ENCODE results near the gene POLR3GL. TPM values are rescaled to one million over a fixed set of nuclear protein-coding genes. Genes with fewer than 3 reads are reported as not detected.

POLR3GL gene
- total RNA-seq, 2 experiments from 2014 or later, result 25.0 to 26.5 TPM

DNA sequence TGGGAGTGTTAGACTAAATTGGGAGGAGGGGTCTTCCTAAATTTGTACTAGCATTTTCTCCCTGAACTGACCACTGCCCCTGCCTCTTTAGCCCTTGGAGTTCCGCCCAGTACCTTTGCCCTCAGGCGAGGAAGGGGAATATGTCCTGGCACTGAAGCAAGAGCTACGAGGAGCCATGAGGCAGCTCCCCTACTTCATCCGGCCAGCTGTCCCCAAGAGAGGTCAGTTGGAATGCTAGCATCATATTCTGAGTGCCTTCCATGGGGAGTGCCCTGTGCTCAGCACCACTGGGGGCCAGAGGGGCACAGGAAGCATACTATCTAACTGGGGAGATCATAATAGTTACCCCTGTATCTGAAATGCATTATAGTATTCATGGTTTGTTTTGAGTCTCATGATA lies 10.7 kb downstream of the POLR3GL start:
- Mint-ChIP-seq H3K27ac (peak overlapping the region; percentile 24), H3K4me3 (no peak overlapping the region)
- POLR2A ChIA-PET, result interaction anchor here (8.1 kb wide), 1 partner anchor 18 kb away, joined by 373 read pairs; the partner anchor contains the start of gene TXNIP

DNA sequence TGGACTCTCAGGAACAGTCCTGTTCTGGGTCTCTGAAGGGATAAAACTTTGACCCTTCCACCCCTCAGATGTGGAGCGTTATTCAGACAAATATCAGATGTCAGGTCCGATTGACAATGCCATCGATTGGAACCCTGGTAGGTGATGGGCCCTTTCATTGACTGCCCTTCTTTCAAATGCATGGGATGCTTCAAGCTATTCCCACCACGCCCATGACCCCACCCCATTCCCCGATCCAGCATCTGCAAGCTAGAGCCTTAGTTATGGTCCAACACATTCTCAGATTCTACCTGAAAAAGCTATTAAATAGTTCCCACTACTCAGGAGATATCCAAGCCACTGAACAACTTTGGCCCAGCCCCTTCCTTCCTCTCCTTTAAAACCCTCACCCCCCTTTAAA lies 12.5 kb downstream of the POLR3GL start:
- peaks cover 3% of the 10 kb centered on the region for H3K4me1 Mint-ChIP-seq (ENCODE audit: low read depth)
- DNase-seq (no peak), ATAC-seq (no peak)
- H3K27me3 Mint-ChIP-seq (ENCODE audit: low read depth), result no peaks in the 10 kb centered on the region
- ChIA-PET CTCF (interaction anchor here (0.8 to 8.7 kb wide), 21 partner anchors 9 to 149 kb away, joined by 3 to 269 read pairs (median 13); partner anchors contain the start of genes ANKRD34A, LIX1L, NUDT17 and PIAS3), POLR2A (interaction anchor here (0.6 to 8.1 kb wide), 10 partner anchors 11 to 131 kb away, joined by 3 to 373 read pairs (median 16); partner anchors contain the start of genes ANKRD34A, LIX1L, NUDT17 and POLR3GL)
- peaks cover 5% of the 10 kb centered on the region for H3K36me3 Mint-ChIP-seq (ENCODE audit: low read depth)
- H3K4me3 Mint-ChIP-seq, result no peak overlapping the region
- no peaks in the 10 kb centered on the region for H3K9me3 Mint-ChIP-seq (ENCODE audit: insufficient read depth)
- no peak overlapping the region for H3K27ac Mint-ChIP-seq

More for the DNA sequence above, 10.7 kb downstream of the POLR3GL start:
- H3K9me3 Mint-ChIP-seq (ENCODE audit: insufficient read depth), result no peaks in the 10 kb centered on the region
- peaks cover 3% of the 10 kb centered on the region for H3K4me1 Mint-ChIP-seq (ENCODE audit: low read depth)
- DNase-seq (no peak), ATAC-seq (no peak)
- no peaks in the 10 kb centered on the region for H3K27me3 Mint-ChIP-seq (ENCODE audit: low read depth)
- H3K36me3 Mint-ChIP-seq (ENCODE audit: low read depth), result peaks cover 5% of the 10 kb centered on the region
- CTCF ChIA-PET, result interaction anchor here (8.3 to 8.7 kb wide), 2 partner anchors 18 to 35 kb away, joined by 235 to 269 read pairs; partner anchors contain the start of gene TXNIP

DNA sequence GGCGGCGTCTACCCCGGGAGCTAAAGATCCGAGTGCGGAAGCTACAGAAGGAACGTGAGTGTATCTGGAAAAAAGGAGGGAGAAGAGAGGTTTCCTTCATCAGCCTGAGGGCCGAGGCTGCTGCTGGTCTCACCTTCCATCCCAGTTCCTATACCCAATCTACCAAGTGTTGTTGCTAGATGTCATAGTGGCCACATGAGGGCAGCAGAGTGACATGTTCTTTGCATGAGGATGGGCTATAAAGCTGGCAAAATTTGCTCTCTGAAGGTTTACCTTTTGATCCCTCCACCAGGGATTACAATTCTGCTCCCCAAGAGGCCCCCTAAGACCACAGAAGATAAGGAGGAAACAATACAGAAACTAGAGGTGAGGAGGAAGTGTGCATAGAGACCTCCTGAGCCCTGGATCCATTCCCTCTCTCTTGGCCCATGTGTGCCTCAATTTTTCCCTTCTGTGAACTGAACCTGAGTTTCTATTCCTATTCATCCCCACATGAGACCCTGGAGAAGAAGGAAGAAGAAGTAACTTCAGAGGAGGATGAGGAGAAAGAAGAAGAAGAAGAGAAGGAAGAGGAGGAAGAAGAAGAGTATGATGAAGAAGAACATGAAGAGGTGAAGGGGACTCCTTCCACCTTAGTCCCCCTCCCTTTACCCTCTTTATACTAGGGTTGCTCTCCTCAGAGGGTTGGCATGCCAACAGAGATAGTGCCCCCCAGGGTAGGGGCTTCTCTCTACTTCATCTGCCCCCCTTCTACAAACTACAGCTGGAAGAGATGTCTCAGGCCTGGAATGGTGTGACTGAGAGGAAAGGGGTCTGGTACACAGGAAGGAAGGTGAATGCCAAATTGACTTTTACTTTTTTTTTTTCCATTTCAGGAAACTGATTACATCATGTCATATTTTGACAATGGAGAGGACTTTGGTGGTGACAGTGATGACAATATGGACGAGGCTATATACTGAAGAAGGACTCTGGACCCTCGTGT lies 13.3 kb downstream of the POLR3GL start:
- Mint-ChIP-seq H3K4me1 (ENCODE audit: low read depth) (peaks cover 4% of the 10 kb centered on the region), H3K9me3 (ENCODE audit: insufficient read depth) (no peaks in the 10 kb centered on the region), H3K27me3 (ENCODE audit: low read depth) (no peaks in the 10 kb centered on the region), H3K4me3 (no peak overlapping the region), H3K27ac (no peak overlapping the region), H3K36me3 (ENCODE audit: low read depth) (peaks cover 5% of the 10 kb centered on the region)
- ATAC-seq, result peak; percentile 34
- peak; percentile 86 for DNase-seq
- ChIA-PET CTCF (interaction anchor here (0.6 to 8.7 kb wide), 24 partner anchors 10 to 149 kb away, joined by 3 to 269 read pairs (median 8); partner anchors contain the start of genes ANKRD34A, ITGA10, LIX1L and NUDT17), POLR2A (interaction anchor here (0.6 to 8.1 kb wide), 13 partner anchors 12 to 132 kb away, joined by 3 to 373 read pairs (median 10); partner anchors contain the start of genes ANKRD34A, LIX1L, NUDT17 and POLR3GL)

DNA sequence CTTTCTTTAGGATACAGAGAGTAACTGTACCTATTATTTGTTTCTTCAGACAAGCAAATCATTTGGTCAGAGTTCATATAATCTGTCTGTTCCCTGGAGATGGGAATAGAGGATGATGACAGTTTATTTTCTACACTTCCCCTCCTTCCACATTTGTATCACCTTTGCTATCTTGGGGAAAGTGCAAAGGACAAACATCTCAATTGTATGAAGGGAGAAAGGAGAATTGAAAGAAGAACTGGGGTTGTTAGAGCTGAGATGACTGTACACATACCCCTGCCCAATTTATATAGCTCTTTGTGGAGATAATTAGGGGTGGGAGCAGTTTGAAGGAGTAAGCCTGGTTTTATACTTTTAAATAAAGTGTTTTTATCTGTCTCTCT lies 14.0 kb downstream of the POLR3GL start:
- no peak overlapping the region for H3K4me3 Mint-ChIP-seq
- POLR2A ChIA-PET, result interaction anchor here (1.1 to 8.1 kb wide), 10 partner anchors 14 to 133 kb away, joined by 3 to 373 read pairs (median 19); partner anchors contain the start of genes ANKRD34A, LIX1L, NUDT17 and POLR3GL
- no peaks in the 10 kb centered on the region for H3K9me3 Mint-ChIP-seq (ENCODE audit: insufficient read depth)
- peaks cover 5% of the 10 kb centered on the region for H3K36me3 Mint-ChIP-seq (ENCODE audit: low read depth)
- H3K4me1 Mint-ChIP-seq (ENCODE audit: low read depth), result peaks cover 11% of the 10 kb centered on the region
- CTCF ChIA-PET, result interaction anchor here (1.2 to 8.7 kb wide), 17 partner anchors 10 to 132 kb away, joined by 3 to 269 read pairs (median 25); partner anchors contain the start of genes ANKRD34A, ITGA10, LIX1L and NUDT17
- H3K27me3 Mint-ChIP-seq (ENCODE audit: low read depth), result no peaks in the 10 kb centered on the region
- no peak for ATAC-seq
- no peak overlapping the region for H3K27ac Mint-ChIP-seq
- no peak for DNase-seq

DNA sequence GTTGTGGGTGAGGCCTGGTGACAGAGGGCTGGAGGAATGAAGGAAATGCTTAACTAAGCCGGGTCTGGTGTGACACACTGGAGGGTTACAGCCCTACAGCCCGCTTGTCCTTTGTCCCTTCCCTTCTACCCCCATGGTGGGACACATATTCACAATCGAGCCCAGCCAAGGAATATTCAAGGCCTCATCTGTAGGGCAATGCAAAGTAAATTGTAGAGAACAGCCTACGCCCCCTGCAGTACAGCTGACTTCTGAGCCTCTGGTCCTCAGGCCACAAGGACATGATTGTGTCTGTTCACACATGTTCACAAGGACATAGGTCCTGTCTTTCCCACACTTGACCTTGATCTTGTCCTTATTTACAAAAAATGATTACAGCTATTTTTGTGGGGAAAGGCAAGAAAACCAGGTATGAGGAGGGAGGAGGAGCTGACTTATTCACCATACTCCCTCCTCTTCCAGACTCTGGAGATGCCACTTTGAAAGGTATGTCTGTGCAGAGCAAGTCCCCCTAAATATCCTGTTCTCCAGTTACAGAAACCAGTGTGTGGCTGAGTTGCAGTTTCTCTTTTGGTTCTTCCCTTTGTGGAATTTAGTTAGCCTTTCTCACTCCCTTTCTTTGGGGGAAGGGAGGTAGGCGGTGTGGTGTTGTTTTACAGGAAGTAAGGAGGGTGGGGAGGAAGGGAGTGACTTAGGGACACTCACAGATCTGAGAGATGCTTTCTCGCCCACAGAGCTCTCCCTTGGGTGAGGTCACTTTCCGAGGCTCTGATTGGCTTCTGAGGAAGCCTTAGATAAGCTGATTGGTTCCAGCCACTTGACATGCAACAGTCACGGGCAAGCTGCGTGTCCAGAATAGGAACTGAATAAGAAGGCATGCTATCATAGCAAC lies 14.6 kb downstream of the POLR3GL start:
- ChIA-PET POLR2A (interaction anchor here (0.9 to 8.1 kb wide), 12 partner anchors 14 to 134 kb away, joined by 3 to 373 read pairs (median 12); partner anchors contain the start of genes ANKRD34A, LIX1L, NUDT17 and PEX11B), CTCF (interaction anchor here (0.7 to 8.7 kb wide), 17 partner anchors 11 to 133 kb away, joined by 3 to 269 read pairs (median 25); partner anchors contain the start of genes ANKRD34A, ITGA10, LIX1L and NUDT17)
- peak; percentile 93 for DNase-seq
- no peaks in the 10 kb centered on the region for H3K27me3 Mint-ChIP-seq (ENCODE audit: low read depth)
- peaks cover 16% of the 10 kb centered on the region for H3K4me1 Mint-ChIP-seq (ENCODE audit: low read depth)
- no peak overlapping the region for H3K27ac Mint-ChIP-seq
- peak; percentile 89 for ATAC-seq
- H3K36me3 Mint-ChIP-seq (ENCODE audit: low read depth), result peaks cover 4% of the 10 kb centered on the region
- H3K4me3 Mint-ChIP-seq, result no peak overlapping the region
- H3K9me3 Mint-ChIP-seq (ENCODE audit: insufficient read depth), result no peaks in the 10 kb centered on the region

DNA sequence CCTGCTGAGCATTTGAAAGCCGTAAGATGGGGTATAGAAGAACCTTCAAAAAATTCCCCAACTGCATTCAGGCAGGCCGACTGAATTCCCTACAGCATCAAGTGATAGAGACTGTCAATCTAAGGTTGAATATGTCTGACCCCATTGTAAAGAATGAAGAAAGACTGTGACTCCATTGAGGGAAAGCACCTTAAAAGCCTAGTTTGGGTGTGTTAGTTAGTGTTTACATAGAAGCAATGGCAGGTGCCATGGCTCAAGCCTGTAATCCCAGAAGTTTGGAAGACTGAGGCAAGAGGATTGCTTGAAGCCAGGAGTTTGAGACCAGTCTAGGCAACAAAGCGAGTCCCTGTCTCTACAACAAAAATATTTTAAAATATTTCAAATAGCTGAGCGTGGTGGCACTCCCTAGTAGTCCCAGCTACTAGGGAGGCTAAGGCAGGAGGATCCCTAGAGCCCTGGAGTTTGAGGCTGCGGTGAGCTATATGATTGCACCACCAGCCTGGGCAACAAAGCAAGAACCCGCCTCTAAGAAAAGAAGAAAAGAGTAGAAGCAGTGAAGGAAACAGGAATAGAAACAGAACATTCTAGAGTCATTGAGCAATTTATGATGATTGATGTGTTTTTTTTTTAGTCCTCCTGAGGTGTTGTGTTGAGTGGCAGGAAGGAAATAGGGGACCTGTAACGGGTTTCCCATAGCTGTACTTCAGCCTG lies 15.4 kb downstream of the POLR3GL start:
- H3K4me1 Mint-ChIP-seq (ENCODE audit: low read depth), result peaks cover 21% of the 10 kb centered on the region
- POLR2A ChIA-PET, result interaction anchor here (0.9 to 8.1 kb wide), 11 partner anchors 13 to 72 kb away, joined by 3 to 373 read pairs (median 13); partner anchors contain the start of genes ANKRD34A, LIX1L, PEX11B and POLR3GL
- CTCF ChIA-PET, result interaction anchor here (1.3 to 8.7 kb wide), 14 partner anchors 12 to 134 kb away, joined by 3 to 269 read pairs (median 34); partner anchors contain the start of genes ANKRD34A, LIX1L, NUDT17 and PIAS3
- H3K36me3 Mint-ChIP-seq (ENCODE audit: low read depth), result peaks cover 3% of the 10 kb centered on the region
- H3K27ac Mint-ChIP-seq, result no peak overlapping the region
- no peaks in the 10 kb centered on the region for H3K27me3 Mint-ChIP-seq (ENCODE audit: low read depth)
- ATAC-seq (peak; percentile 20), DNase-seq (no peak)
- H3K4me3 Mint-ChIP-seq, result no peak overlapping the region
- no peaks in the 10 kb centered on the region for H3K9me3 Mint-ChIP-seq (ENCODE audit: insufficient read depth)

DNA sequence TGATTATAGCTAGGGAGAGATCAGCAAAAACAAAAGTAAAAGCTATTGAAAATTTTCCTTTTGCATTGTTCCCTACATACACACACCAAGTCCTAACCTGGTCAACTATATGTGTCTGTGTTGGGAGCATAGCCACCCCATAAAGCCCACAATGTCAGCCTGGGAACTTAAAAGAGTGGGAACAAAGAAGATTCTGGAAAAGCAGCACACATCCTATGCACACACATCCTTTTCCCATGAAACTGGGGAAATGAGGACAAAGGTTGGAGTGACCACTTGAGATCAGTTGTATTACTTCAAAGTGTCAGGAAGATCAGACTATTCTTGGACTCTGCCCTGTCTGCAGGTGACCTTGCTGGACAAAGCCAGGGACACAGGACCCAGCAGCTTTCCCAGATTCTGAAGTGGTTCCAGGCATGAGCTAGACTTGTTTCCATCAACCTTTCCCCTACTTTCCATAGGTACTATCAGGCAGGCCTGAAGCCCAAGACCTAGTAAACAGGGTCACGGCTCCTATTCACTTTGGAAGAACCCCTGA lies 16.0 kb downstream of the POLR3GL start:
- DNase-seq (no peak), ATAC-seq (no peak)
- ChIA-PET POLR2A (interaction anchor here (0.6 to 8.1 kb wide), 10 partner anchors 12 to 71 kb away, joined by 4 to 373 read pairs (median 19); partner anchors contain the start of genes ANKRD34A, LIX1L, PEX11B and POLR3GL), CTCF (interaction anchor here (1.3 to 8.7 kb wide), 10 partner anchors 13 to 134 kb away, joined by 3 to 269 read pairs (median 44); partner anchors contain the start of genes ANKRD34A, LIX1L, NUDT17 and POLR3GL)
- Mint-ChIP-seq H3K27ac (no peak overlapping the region), H3K36me3 (ENCODE audit: low read depth) (peaks cover 3% of the 10 kb centered on the region), H3K4me3 (no peak overlapping the region), H3K27me3 (ENCODE audit: low read depth) (no peaks in the 10 kb centered on the region), H3K9me3 (ENCODE audit: insufficient read depth) (no peaks in the 10 kb centered on the region), H3K4me1 (ENCODE audit: low read depth) (peaks cover 27% of the 10 kb centered on the region)

DNA sequence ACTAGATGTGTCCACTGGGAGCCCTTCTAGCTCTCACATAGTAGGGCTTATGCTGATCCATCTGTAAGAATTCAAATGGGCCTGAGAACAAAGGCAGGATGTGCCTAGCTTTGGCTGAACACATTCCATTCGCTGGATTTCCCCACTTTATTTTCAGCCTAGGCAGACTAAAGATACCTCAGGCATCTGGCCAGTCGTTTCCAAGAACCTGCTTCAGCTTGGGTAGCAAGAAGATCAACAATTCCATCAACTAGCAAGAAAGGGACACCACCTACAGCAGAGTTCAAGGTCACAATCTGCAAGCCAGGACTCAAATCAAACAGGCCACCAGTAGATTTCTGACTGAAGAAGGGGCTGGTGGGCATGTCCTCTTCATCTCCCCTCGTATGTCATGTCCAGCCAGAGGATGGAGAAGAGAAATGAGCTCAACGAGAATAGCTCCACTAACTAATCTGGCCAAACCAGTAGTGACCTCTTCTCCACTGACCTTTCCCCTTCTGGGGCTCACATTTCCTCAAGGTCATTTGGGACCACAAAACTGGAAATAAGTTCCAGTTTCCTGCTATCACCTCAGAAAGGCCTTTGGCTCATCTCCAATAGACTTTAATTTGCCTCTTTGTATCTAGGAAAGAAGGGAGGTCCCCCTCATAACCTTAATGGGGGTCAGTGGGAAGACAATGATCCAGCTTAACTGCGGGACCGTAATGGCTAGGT lies 17.7 kb downstream of the POLR3GL start:
- H3K27ac Mint-ChIP-seq, result peak overlapping the region; percentile 26
- no peaks in the 10 kb centered on the region for H3K27me3 Mint-ChIP-seq (ENCODE audit: low read depth)
- H3K36me3 Mint-ChIP-seq (ENCODE audit: low read depth), result peaks cover 3% of the 10 kb centered on the region
- H3K4me1 Mint-ChIP-seq (ENCODE audit: low read depth), result peaks cover 33% of the 10 kb centered on the region
- H3K9me3 Mint-ChIP-seq (ENCODE audit: insufficient read depth), result no peaks in the 10 kb centered on the region
- DNase-seq (no peak), ATAC-seq (no peak)
- ChIA-PET POLR2A (interaction anchor here (6.4 to 8.1 kb wide), 2 partner anchors 11 to 18 kb away, joined by 58 to 373 read pairs; partner anchors contain the start of genes ANKRD34A, POLR3GL and TXNIP), CTCF (interaction anchor here (0.8 to 8.7 kb wide), 4 partner anchors 11 to 57 kb away, joined by 3 to 269 read pairs (median 120); partner anchors contain the start of genes RBM8A and TXNIP)
- no peak overlapping the region for H3K4me3 Mint-ChIP-seq

DNA sequence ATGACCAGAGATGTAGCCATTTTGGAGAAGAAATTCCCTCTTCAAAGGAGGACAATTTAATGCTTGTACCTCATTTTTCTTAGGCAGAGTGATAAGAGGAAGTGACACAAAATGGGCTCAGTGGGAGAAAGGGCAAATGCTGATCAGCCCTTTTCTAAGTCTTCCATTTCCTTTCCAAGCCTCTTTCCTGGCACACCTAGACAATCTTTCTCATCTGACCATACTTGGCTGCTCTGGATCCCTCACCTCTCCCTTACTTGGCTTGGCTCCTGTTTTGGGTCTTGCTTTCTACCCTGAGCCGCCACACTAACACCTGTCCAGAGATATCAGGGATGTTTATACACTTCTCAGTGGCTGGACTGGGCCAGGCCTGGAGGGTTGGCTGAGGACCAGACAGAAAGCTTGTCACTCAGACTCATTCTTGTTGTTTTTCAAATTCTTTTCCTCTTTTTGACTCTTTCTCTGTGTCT lies 18.8 kb downstream of the POLR3GL start:
- no peak for DNase-seq
- POLR2A ChIA-PET, result interaction anchor here (1.4 to 8.1 kb wide), 2 partner anchors 10 kb away, joined by 12 to 373 read pairs; partner anchors contain the start of gene TXNIP
- no peaks in the 10 kb centered on the region for H3K27me3 Mint-ChIP-seq (ENCODE audit: low read depth)

More for the DNA sequence above, 18.8 kb downstream of the POLR3GL start:
- no peak overlapping the region for H3K4me3 Mint-ChIP-seq
- peaks cover 39% of the 10 kb centered on the region for H3K4me1 Mint-ChIP-seq (ENCODE audit: low read depth)
- no peaks in the 10 kb centered on the region for H3K9me3 Mint-ChIP-seq (ENCODE audit: insufficient read depth)
- CTCF ChIA-PET, result interaction anchor here (8.7 kb wide), 1 partner anchor 10 kb away, joined by 235 read pairs; the partner anchor contains the start of gene TXNIP
- H3K27ac Mint-ChIP-seq, result peak overlapping the region; percentile 7
- no peak for ATAC-seq
- H3K36me3 Mint-ChIP-seq (ENCODE audit: low read depth), result no peaks in the 10 kb centered on the region

Data from activated CD8-positive, alpha-beta T cell treated with anti-CD3 and anti-CD28 coated beads, Interleukin-2, amount 10 ng/mL, durations not matched to agents 7 days and 5 days (primary cell).